ENCODE results near the gene AIMP2. TPM values are rescaled to one million over a fixed set of nuclear protein-coding genes. Genes with fewer than 3 reads are reported as not detected.
"Not testable (repeated sequence)": the region's sequence is repeated elsewhere in the genome, so short reads cannot be mapped to it uniquely, and the experiment has no call there.

AIMP2 gene
- total RNA-seq, 8 experiments from 2014 or later: 20.7 to 73.5 (median 46.4) TPM

DNA sequence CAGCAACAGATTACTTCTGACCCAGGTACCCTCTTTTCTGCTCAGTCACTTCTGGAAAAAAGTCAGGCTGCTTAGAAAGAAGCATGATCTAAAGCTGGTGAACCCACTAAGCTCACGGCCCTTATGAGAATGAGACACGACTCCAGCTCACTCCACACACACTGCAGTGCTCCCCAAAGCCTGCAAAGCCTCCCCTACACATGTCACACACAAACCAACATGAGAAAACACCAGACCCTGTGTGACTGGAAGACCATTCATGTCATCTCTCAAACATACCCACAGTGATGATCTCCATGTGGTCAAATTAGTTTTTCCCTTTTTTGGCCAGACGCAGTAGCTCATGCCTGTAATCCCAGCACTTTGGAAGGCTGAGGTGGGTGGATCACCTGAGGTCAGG lies 22.5 kb downstream of the AIMP2 start:
- Histone ChIP-seq H3K4me3 (no peak overlapping the region), H3K27ac (no peak overlapping the region), H3K4me1 (replicated peaks in 1 of 2) (no peaks in the 10 kb centered on the region)
- in situ Hi-C loops (cut with MboI; ENCODE audit: low pct_unique_long_range_greater_than_20kb in 2 of 9, low sequenced_read_pairs in 9 of 9, unreplicated experiment in 9 of 9): no loop called here
- 83 to 100% methylated on average over 1 to 2 of the region's 3 CpGs; no CpG with 5 or more reads in 8 of the 10 experiments for WGBS, 10 experiments
- ATAC-seq (replicated peaks in 6 of 8): no peak

DNA sequence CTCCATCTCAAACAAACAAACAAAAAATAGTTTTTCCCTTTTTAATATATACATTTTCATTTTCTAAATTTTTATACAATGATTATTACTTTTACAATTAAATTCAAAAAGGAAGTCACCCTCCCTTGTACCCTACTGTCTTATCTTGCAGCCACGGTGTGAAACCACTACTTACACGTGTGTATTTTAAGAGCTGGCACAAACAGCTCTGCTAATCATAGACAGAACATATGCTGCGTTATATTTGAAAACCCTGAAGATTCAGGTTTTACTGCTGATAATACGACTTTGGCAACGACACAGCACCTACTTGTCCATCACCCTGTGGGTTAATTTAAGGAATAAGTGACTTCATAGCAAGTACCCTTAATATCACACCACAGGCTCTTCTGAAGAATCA lies 23.1 kb downstream of the AIMP2 start:
- H3K27ac ChIP-seq: no peak overlapping the region
- no peak for ATAC-seq (replicated peaks in 6 of 8)
- WGBS, 10 experiments: 72 to 100% (median 95%) methylated on average over 3 to 5 of the region's 5 CpGs; no CpG with 5 or more reads in 4 of the 10 experiments
- no peaks in the 10 kb centered on the region for H3K4me1 ChIP-seq (replicated peaks in 1 of 2)
- no peak overlapping the region for H3K4me3 ChIP-seq
- in situ Hi-C loops (cut with MboI; ENCODE audit: low pct_unique_long_range_greater_than_20kb in 2 of 9, low sequenced_read_pairs in 9 of 9, unreplicated experiment in 9 of 9): no loop called here

DNA sequence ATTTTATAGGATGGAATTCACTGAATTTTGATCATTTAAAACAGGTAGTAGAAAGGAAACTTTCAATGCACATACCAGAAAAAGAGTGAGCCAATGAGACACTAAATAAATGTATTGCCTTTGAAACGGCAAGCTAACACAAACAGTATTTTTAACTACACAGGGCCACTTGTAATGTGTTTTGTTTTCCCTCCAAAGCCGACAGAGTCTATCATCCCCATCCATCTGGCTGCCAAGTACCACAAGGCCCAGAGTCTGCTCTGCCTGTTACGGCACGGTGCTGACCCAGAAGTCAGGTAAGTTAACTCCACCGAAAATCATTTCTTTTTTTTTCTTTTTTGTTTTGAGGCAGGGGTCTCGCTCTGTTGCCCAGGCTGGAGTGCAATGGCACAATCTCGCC lies 23.6 kb downstream of the AIMP2 start:
- 17 to 98% (median 86%) methylated on average over 1 to 6 of the region's 7 CpGs; no CpG with 5 or more reads in 1 of the 10 experiments for WGBS, 10 experiments
- Histone ChIP-seq H3K4me3 (no peak overlapping the region), H3K27ac (no peak overlapping the region), H3K4me1 (replicated peaks in 1 of 2) (no peaks in the 10 kb centered on the region)
- no peak for ATAC-seq (replicated peaks in 6 of 8)
- in situ Hi-C loops (cut with MboI; ENCODE audit: low pct_unique_long_range_greater_than_20kb in 2 of 9, low sequenced_read_pairs in 9 of 9, unreplicated experiment in 9 of 9): no loop called here

DNA sequence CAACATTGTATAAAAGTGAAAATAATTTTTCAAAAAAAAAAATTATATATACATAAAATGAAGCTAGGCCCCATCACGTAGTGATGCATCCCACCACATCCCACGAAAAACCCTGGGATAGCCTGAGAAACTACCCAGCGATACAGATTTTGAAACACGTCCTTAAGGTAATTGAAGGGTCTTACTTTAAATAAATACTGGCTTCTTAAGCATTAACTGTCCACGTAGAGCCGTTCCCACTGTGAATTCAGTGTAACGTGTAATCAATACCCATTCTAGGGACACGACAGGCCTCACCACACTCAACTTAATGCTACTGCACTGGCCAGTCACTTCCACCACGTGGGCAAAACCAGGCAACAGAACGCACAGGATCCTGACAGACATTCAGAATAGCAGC lies 26.1 kb downstream of the AIMP2 start:
- H3K27ac ChIP-seq: no peak overlapping the region
- H3K4me3 ChIP-seq: no peak overlapping the region
- no peak for ATAC-seq (replicated peaks in 6 of 8)
- H3K4me1 ChIP-seq (replicated peaks in 1 of 2): no peaks in the 10 kb centered on the region
- in situ Hi-C loops (cut with MboI; ENCODE audit: low pct_unique_long_range_greater_than_20kb in 2 of 9, low sequenced_read_pairs in 9 of 9, unreplicated experiment in 9 of 9): no loop called here
- WGBS, 10 experiments: 88 to 100% (median 96%) methylated on average over 3 to 9 of the region's 10 CpGs; no CpG with 5 or more reads in 3 of the 10 experiments

DNA sequence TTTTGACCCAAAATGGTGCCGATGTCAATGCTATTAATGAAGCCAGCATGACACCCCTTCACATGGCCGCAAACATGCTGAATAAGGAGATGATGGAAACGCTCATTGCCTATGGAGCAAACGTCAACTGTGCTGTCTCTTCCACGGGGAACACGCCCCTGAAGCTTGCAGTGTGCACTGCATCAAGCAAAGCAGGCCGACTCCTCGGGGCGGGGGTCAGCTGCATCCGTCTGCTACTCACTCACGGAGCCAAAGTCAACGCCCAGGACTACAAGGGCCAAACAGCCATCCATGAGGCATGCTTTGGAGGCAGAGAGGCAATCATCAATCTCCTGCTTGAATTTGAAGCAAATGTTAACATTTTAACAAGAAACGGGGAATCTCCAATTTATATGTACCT lies 26.6 kb downstream of the AIMP2 start:
- Histone ChIP-seq H3K27ac (no peak overlapping the region), H3K4me1 (replicated peaks in 1 of 2) (no peaks in the 10 kb centered on the region), H3K4me3 (no peak overlapping the region)
- WGBS, 10 experiments: 70 to 100% (median 92%) methylated on average over 1 to 10 of the region's 13 CpGs; no CpG with 5 or more reads in 2 of the 10 experiments
- in situ Hi-C loops (cut with MboI; ENCODE audit: low pct_unique_long_range_greater_than_20kb in 2 of 9, low sequenced_read_pairs in 9 of 9, unreplicated experiment in 9 of 9): no loop called here
- peak in 1 of 8 experiments; percentile 40 for ATAC-seq (replicated peaks in 6 of 8)

GRCh38 chr7:6049780-6050179 lies 40.7 kb downstream of the AIMP2 start:
- Histone ChIP-seq H3K4me3 (no peak overlapping the region), H3K4me1 (replicated peaks in 1 of 2) (no peaks in the 10 kb centered on the region), H3K27ac (no peak overlapping the region)
- in situ Hi-C loops (cut with MboI; ENCODE audit: low pct_unique_long_range_greater_than_20kb in 2 of 9, low sequenced_read_pairs in 9 of 9, unreplicated experiment in 9 of 9): no loop called here
- WGBS, 10 experiments: 39 to 97% (median 81%) methylated on average over 1 to 4 of the region's 4 CpGs; no CpG with 5 or more reads in 1 of the 10 experiments
- ATAC-seq (replicated peaks in 6 of 8): no peak

- H3K4me3 ChIP-seq; ATAC-seq (replicated peaks in 6 of 8); H3K27ac ChIP-seq; in situ Hi-C loops (cut with MboI; ENCODE audit: low pct_unique_long_range_greater_than_20kb in 2 of 9, low sequenced_read_pairs in 9 of 9, unreplicated experiment in 9 of 9); H3K4me1 ChIP-seq (replicated peaks in 1 of 2): not testable (repeated sequence)
- WGBS, 10 experiments: 77 to 96% (median 94%) methylated on average over 2 to 9 of the region's 9 CpGs; no CpG with 5 or more reads in 4 of the 10 experiments
Observed at GRCh38 chr7:6051185-6051584, 42.1 kb downstream of the AIMP2 start.

GRCh38 chr7:6056616-6057015 lies 47.5 kb downstream of the AIMP2 start:
- in situ Hi-C loops (cut with MboI; ENCODE audit: low pct_unique_long_range_greater_than_20kb in 2 of 9, low sequenced_read_pairs in 9 of 9, unreplicated experiment in 9 of 9): no loop called here
- no peak overlapping the region for H3K4me3 ChIP-seq
- no peak for ATAC-seq (replicated peaks in 6 of 8)
- peaks cover 13 to 14% of the 10 kb centered on the region in 2 donors for H3K4me1 ChIP-seq (replicated peaks in 1 of 2)
- 80 to 100% (median 87%) methylated on average over 1 of the region's 1 CpG; no CpG with 5 or more reads in 6 of the 10 experiments for WGBS, 10 experiments
- no peak overlapping the region for H3K27ac ChIP-seq

DNA sequence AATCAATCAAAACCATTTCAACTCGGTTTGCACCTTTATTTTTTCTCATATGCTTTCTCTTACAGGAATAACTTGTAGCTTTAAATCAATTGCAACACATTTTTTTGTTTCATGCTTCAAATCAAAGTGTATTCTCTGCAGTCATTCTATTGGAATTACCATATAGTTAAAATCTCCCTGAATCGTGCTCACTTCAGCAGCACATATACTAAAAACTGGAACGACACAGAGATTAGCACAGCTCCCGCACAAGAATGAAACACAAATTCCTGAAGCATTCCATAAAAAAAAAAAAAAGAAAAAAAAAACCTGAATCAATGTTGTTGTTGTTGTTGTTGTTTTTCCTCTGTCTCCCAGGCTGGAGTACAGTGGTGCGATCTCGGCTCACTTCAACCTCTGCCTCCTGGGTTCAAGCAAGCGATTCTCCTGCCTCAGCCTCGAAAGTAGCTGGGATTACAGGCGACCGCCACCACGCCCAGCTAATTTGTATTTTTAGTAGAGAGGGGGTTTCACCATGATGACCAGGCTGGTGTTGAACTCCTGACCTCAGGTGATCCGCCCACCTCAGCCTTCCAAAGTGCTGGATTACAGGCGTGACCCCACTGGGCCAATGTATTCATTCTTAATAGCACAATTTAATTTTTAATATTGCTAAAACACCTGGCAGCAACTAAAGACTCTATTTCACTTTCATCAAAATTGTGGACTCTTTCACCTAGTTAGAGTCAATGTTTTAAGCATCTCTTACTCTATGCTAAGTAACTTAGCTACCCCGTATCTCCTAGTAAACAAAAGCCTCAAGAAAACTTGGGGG lies 48.5 kb downstream of the AIMP2 start:
- Histone ChIP-seq H3K4me3 (peak overlapping the region; percentile 59 to 91 (median 75)), H3K4me1 (replicated peaks in 1 of 2) (peaks cover 13 to 14% of the 10 kb centered on the region in 2 donors), H3K27ac (no peak overlapping the region)
- WGBS, 10 experiments: 31 to 95% (median 63%) methylated on average over 2 to 14 of the region's 14 CpGs
- in situ Hi-C loops (cut with MboI; ENCODE audit: low pct_unique_long_range_greater_than_20kb in 2 of 9, low sequenced_read_pairs in 9 of 9, unreplicated experiment in 9 of 9): no loop called here
- no peak for ATAC-seq (replicated peaks in 6 of 8)

DNA sequence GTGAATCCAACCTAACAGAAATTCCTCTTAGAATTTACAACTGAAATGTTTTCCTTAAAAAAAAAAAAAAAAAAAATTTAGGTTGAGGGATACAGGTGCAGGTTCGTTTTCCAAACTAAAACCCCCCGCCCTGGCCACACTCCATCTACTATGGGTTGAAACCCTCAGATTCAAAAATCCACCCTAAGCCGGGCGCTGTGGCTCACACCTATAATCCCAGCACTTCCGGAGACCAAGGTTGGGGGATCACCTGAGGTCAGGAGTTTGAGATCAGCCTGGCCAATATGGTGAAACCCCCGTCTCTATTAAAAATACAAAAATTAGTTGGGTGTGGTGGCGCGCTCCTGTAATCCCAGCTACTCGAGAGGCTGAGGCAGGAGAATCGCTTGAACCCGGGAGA lies 50.9 kb downstream of the AIMP2 start:
- H3K27ac ChIP-seq; ATAC-seq (replicated peaks in 6 of 8); H3K4me3 ChIP-seq; in situ Hi-C loops (cut with MboI; ENCODE audit: low pct_unique_long_range_greater_than_20kb in 2 of 9, low sequenced_read_pairs in 9 of 9, unreplicated experiment in 9 of 9): not testable (repeated sequence)
- peaks cover 13 to 14% of the 10 kb centered on the region in 2 donors for H3K4me1 ChIP-seq (replicated peaks in 1 of 2)
- 57 to 100% (median 84%) methylated on average over 2 to 5 of the region's 11 CpGs for WGBS, 10 experiments

DNA sequence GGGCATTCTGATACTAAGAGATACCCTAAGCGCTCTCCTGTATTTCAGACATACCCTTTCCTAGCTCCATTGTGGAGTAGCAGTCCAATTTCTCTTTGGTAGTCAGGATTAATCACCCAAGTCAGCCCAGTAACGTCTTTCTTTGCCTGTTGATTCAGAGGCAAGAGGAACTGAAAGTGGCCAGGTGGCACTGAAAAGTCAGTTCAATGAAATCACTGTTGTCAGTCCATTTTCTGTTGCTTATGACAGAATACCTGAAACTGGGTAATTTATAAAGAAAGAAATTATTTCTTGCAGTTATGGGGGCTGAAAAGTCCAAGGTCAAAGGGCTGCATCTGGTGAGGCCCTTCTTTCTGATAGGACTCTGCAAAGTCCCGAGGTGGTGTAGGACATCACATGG lies 62.3 kb downstream of the AIMP2 start:
- Histone ChIP-seq H3K4me3 (no peak overlapping the region), H3K4me1 (replicated peaks in 1 of 2) (no peaks in the 10 kb centered on the region), H3K27ac (no peak overlapping the region)
- whole genome bisulfite sequencing, 10 experiments: 50 to 100% (median 88%) methylated on average over 1 to 2 of the region's 3 CpGs; no CpG with 5 or more reads in 4 of the 10 experiments
- ATAC-seq (replicated peaks in 6 of 8): no peak
- in situ Hi-C loops (cut with MboI; ENCODE audit: low pct_unique_long_range_greater_than_20kb in 2 of 9, low sequenced_read_pairs in 9 of 9, unreplicated experiment in 9 of 9): no loop called here
